Neural progenitor cell (in vitro differentiated cells): Measurements from ENCODE around the gene PMEPA1. TPM values are rescaled to one million over a fixed set of nuclear protein-coding genes. Genes with fewer than 3 reads are reported as not detected.

Source experiments
- DNase-seq: peaks from one replicate; pipeline ENCODE4 v3.0.0-alpha.2; 2016; ENCODE audit warnings: low spot score
- H2AFZ ChIP-seq: fragments of 200-600 bp; sonication (generic); replicated peaks from 2 replicates; pipeline ENCODE4 v1.6.1; 2016; ENCODE audit warnings: antibody characterized with exemption
- H3F3A ChIP-seq: fragments of 200-600 bp; sonication (generic); 2 replicates; pipeline ENCODE4 v1.6.1; 2016; ENCODE audit warnings: antibody characterized with exemption, low read depth
- H3K27ac ChIP-seq: fragments of 200-600 bp; sonication (generic); 2 replicates; pipeline ENCODE4 v1.5.1; 2016; ENCODE audit warnings: mild to moderate bottlenecking
- H3K27me3 ChIP-seq: fragments of 200-600 bp; sonication (generic); 2 replicates; pipeline ENCODE4 v1.6.1; 2016; ENCODE audit warnings: mild to moderate bottlenecking, moderate library complexity
- H3K36me3 ChIP-seq: fragments of 200-600 bp; sonication (generic); 2 replicates; pipeline ENCODE4 v1.5.1; 2016
- H3K4me1 ChIP-seq: fragments of 200-600 bp; sonication (generic); 2 replicates; pipeline ENCODE4 v1.6.1; 2016; ENCODE audit warnings: mixed run types
- H3K4me2 ChIP-seq: fragments of 200-600 bp; sonication (generic); 2 replicates; pipeline ENCODE4 v1.6.1; 2016
- H3K4me3 ChIP-seq: fragments of 200-600 bp; sonication (generic); 2 replicates; pipeline ENCODE4 v1.5.1; 2016
- H3K79me2 ChIP-seq: fragments of 200-600 bp; sonication (generic); 2 replicates; pipeline ENCODE4 v1.6.1; 2016; ENCODE audit warnings: low read depth
- H3K9ac ChIP-seq: fragments of 200-600 bp; sonication (generic); 2 replicates; pipeline ENCODE4 v1.6.1; 2016
- H3K9me3 ChIP-seq: fragments of 200-600 bp; sonication (generic); 2 replicates; pipeline ENCODE4 v1.5.1; 2016; ENCODE audit warnings: low read depth
- H4K20me1 ChIP-seq: fragments of 200-600 bp; sonication (generic); 2 replicates; pipeline ENCODE4 v1.6.1; 2016; ENCODE audit warnings: low read depth
- H3K27ac Mint-ChIP-seq: 3 replicates; pipeline ENCODE4 v1.8.0; 2021; ENCODE audit warnings: mixed read lengths
- H3K27me3 Mint-ChIP-seq: 2 replicates; pipeline ENCODE4 v1.8.0; 2022; ENCODE audit warnings: low read depth, mild to moderate bottlenecking, inconsistent platforms, moderate library complexity, mixed read lengths; ENCODE audit not compliant: insufficient read depth
- H3K36me3 Mint-ChIP-seq: 3 replicates; pipeline ENCODE4 v1.8.0; 2021; ENCODE audit warnings: mixed read lengths
- H3K4me1 Mint-ChIP-seq: 3 replicates; pipeline ENCODE4 v1.8.0; 2021; ENCODE audit warnings: mixed read lengths
- H3K4me3 Mint-ChIP-seq: 3 replicates; pipeline ENCODE4 v1.8.0; 2021; ENCODE audit warnings: mild to moderate bottlenecking, moderate library complexity, mixed read lengths
- H3K9me3 Mint-ChIP-seq: 3 replicates; pipeline ENCODE4 v1.8.0; 2020; ENCODE audit warnings: mixed read lengths
- CTCF ChIP-seq: fragments of 200-600 bp; sonication (generic); IDR thresholded peaks from 2 replicates; pipeline ENCODE4 v1.5.1; 2017; ENCODE audit warnings: antibody characterized with exemption, mild to moderate bottlenecking
- EZH2 ChIP-seq: fragments of 200-600 bp; sonication (generic); IDR thresholded peaks from 2 replicates; pipeline ENCODE4 v1.6.1; 2017; ENCODE audit warnings: antibody characterized with exemption, mild to moderate bottlenecking, moderate library complexity
- EZH2phosphoT487 ChIP-seq: fragments of 200-600 bp; sonication (generic); IDR thresholded peaks from 2 replicates; pipeline ENCODE4 v1.6.1; 2017; ENCODE audit warnings: antibody characterized with exemption
- total RNA-seq: library from RNA; depleted of rRNA; stranded (reverse); fragments of >200 nt; gene quantifications from 2 replicates; pipeline ENCODE4 v1.2.3, GENCODE V29; 2015; ENCODE audit warnings: low replicate concordance

The PMEPA1 gene
- total RNA-seq, 1 donor from 2014 or later = 1.7 TPM

- no peak overlapping the region for H3K4me3 ChIP-seq
- H4K20me1 ChIP-seq = no peaks in the 10 kb centered on the region
- no peaks in the 10 kb centered on the region for H3K27me3 ChIP-seq
- Mint-ChIP-seq H3K27me3 (peaks cover 9% of the 10 kb centered on the region), H3K9me3 (no peaks in the 10 kb centered on the region), H3K27ac (no peak overlapping the region), H3K4me3 (no peak overlapping the region), H3K4me1 (no peaks in the 10 kb centered on the region), H3K36me3 (no peaks in the 10 kb centered on the region)
- H3F3A ChIP-seq = no peaks in the 10 kb centered on the region
- no peaks in the 10 kb centered on the region for H3K36me3 ChIP-seq
- no peak overlapping the region for H3K9ac ChIP-seq
- H3K4me1 ChIP-seq = no peaks in the 10 kb centered on the region
- H3K4me2 ChIP-seq = no peak overlapping the region
- no peak overlapping the region for H3K27ac ChIP-seq
- no peaks in the 10 kb centered on the region for H3K79me2 ChIP-seq
- DNase-seq = no peak
- TF ChIP-seq CTCF = no peak
- TF ChIP-seq EZH2phosphoT487 = no peak
- TF ChIP-seq EZH2 = no peak
- H2AFZ ChIP-seq = no peak overlapping the region
- no peaks in the 10 kb centered on the region for H3K9me3 ChIP-seq
Observed at GRCh38 chr20:57617079-57617795, 92.6 kb downstream of the PMEPA1 start.

- H3K9me3 ChIP-seq = no peaks in the 10 kb centered on the region
- H3K36me3 Mint-ChIP-seq = no peaks in the 10 kb centered on the region
- no peak for DNase-seq
- no peaks in the 10 kb centered on the region for H3K27me3 ChIP-seq
- no peaks in the 10 kb centered on the region for H3K4me1 ChIP-seq
- no peak overlapping the region for H2AFZ ChIP-seq
- no peak overlapping the region for H3K4me2 ChIP-seq
- no peak for TF ChIP-seq EZH2phosphoT487
- no peak for TF ChIP-seq CTCF
- no peak for TF ChIP-seq EZH2
- no peaks in the 10 kb centered on the region for H3K9me3 Mint-ChIP-seq
- H3F3A ChIP-seq = no peaks in the 10 kb centered on the region
- no peak overlapping the region for H3K9ac ChIP-seq
- no peaks in the 10 kb centered on the region for H3K79me2 ChIP-seq
- no peaks in the 10 kb centered on the region for H4K20me1 ChIP-seq
- H3K27ac Mint-ChIP-seq = no peak overlapping the region
- H3K36me3 ChIP-seq = no peaks in the 10 kb centered on the region
- no peaks in the 10 kb centered on the region for H3K4me1 Mint-ChIP-seq
- H3K27ac ChIP-seq = no peak overlapping the region
- H3K4me3 ChIP-seq = no peak overlapping the region
- H3K27me3 Mint-ChIP-seq = peaks cover 9% of the 10 kb centered on the region
- H3K4me3 Mint-ChIP-seq = no peak overlapping the region
Observed at GRCh38 chr20:57616143-57616951, 93.5 kb downstream of the PMEPA1 start.

GRCh38 chr20:57615445-57615811 lies 94.4 kb downstream of the PMEPA1 start:
- no peak overlapping the region for H2AFZ ChIP-seq
- TF ChIP-seq EZH2phosphoT487 = no peak
- TF ChIP-seq CTCF = no peak
- no peak for TF ChIP-seq EZH2
- Mint-ChIP-seq H3K9me3 (no peaks in the 10 kb centered on the region), H3K27ac (no peak overlapping the region), H3K36me3 (no peaks in the 10 kb centered on the region), H3K27me3 (peaks cover 5% of the 10 kb centered on the region), H3K4me3 (no peak overlapping the region), H3K4me1 (peaks cover 6% of the 10 kb centered on the region)
- H3K27me3 ChIP-seq = no peaks in the 10 kb centered on the region
- H3K9me3 ChIP-seq = no peaks in the 10 kb centered on the region
- H4K20me1 ChIP-seq = no peaks in the 10 kb centered on the region
- H3K4me2 ChIP-seq = no peak overlapping the region
- no peak overlapping the region for H3K9ac ChIP-seq
- H3K36me3 ChIP-seq = no peaks in the 10 kb centered on the region
- H3F3A ChIP-seq = no peaks in the 10 kb centered on the region
- no peaks in the 10 kb centered on the region for H3K4me1 ChIP-seq
- H3K4me3 ChIP-seq = no peak overlapping the region
- DNase-seq = no peak
- no peak overlapping the region for H3K27ac ChIP-seq
- no peaks in the 10 kb centered on the region for H3K79me2 ChIP-seq
